Daoy (cell line): ENCODE results near the gene CENPI. TPM values are rescaled to one million over a fixed set of nuclear protein-coding genes. Genes with fewer than 3 reads are reported as not detected.

Source experiments
- total RNA-seq: library from RNA; depleted of rRNA; stranded (reverse); fragments of >200 nt; shearing (Covaris generic); gene quantifications from 2 replicates; pipeline ENCODE4 v1.2.3, GENCODE V29; 2014; rRNA removed

The CENPI gene
- total RNA-seq, 1 experiment from 2014 or later: 33.7 TPM

Other genes starting within 250 kb of the CENPI start
- gene NOX1, start 223.8 kb upstream of the CENPI start, total RNA-seq: not detected in 2 replicates
- gene XKRX, start 169.3 kb upstream of the CENPI start, total RNA-seq: not detected in 2 replicates
- gene ARL13A, start 128.5 kb upstream of the CENPI start, total RNA-seq: not detected in 2 replicates
- gene TRMT2B, start 46.1 kb upstream of the CENPI start, total RNA-seq: 9.0 and 19.9 TPM in 2 replicates
- gene TMEM35A, start 19.3 kb upstream of the CENPI start, total RNA-seq: 0.48 TPM in 1 of 2 replicates, not detected in the other
- gene DRP2, start 121.6 kb downstream of the CENPI start, total RNA-seq: 0.34 and 0.65 TPM in 2 replicates
- gene TAF7L, start 193.1 kb downstream of the CENPI start, total RNA-seq: 0.06 and 0.17 TPM in 2 replicates